Activated T-cell treated with anti-CD3 and anti-CD28 coated beads, Interleukin-2, amount 50 U/mL, for 24 hours (primary cell): ENCODE measurements around the gene YIPF7.

Experiments used
- DNase-seq: peaks from one replicate; pipeline ENCODE4 v3.0.0-alpha.2; 2020
- H3K27ac Mint-ChIP-seq: 2 replicates; pipeline ENCODE4 v1.8.0; 2020; ENCODE audit warnings: mild to moderate bottlenecking, mixed read lengths
- H3K27me3 Mint-ChIP-seq: 2 replicates; pipeline ENCODE4 v1.8.0; 2020; ENCODE audit warnings: mixed read lengths
- H3K36me3 Mint-ChIP-seq: 2 replicates; pipeline ENCODE4 v1.8.0; 2020; ENCODE audit warnings: low read depth, mixed read lengths
- H3K4me1 Mint-ChIP-seq: 2 replicates; pipeline ENCODE4 v1.8.0; 2020; ENCODE audit warnings: low read depth, mixed read lengths
- H3K4me3 Mint-ChIP-seq: 2 replicates; pipeline ENCODE4 v1.8.0; 2020; ENCODE audit warnings: mild to moderate bottlenecking, moderate library complexity, mixed read lengths
- H3K9me3 Mint-ChIP-seq: 2 replicates; pipeline ENCODE4 v1.8.0; 2020; ENCODE audit warnings: mixed read lengths

Gene YIPF7

GRCh38 chr4:44660396-44660795 is 9.0 kb upstream of the YIPF7 start:
- H3K27ac Mint-ChIP-seq = no peak overlapping the region
- peaks cover 9% of the 10 kb centered on the region for H3K27me3 Mint-ChIP-seq
- DNase-seq = no peak
- H3K36me3 Mint-ChIP-seq = no peaks in the 10 kb centered on the region
- H3K4me1 Mint-ChIP-seq = no peaks in the 10 kb centered on the region
- no peak overlapping the region for H3K4me3 Mint-ChIP-seq
- no peaks in the 10 kb centered on the region for H3K9me3 Mint-ChIP-seq

DNA sequence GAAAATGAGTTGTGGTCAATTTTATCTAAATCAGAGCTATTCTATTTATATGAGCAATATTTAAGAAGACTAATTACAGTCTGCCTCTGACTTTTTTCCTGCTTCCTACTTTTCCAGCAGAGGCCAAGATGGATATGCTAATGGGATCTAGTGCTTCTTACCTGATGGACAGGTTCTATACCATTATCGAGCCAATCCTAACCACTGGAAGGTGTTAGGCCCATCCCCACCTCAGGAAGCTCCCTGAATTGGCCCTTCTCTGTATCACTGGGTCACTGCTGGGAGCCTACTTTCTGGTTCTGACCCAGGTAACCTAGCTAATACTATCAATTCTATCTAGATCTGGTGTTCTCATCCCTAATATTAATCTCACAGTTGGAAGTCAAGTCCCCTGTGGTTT is 577 bp upstream of the YIPF7 start:
- H3K27me3 Mint-ChIP-seq = peaks cover 13% of the 10 kb centered on the region
- H3K4me3 Mint-ChIP-seq = no peak overlapping the region
- H3K36me3 Mint-ChIP-seq = no peaks in the 10 kb centered on the region
- no peaks in the 10 kb centered on the region for H3K9me3 Mint-ChIP-seq
- DNase-seq = no peak
- H3K27ac Mint-ChIP-seq = no peak overlapping the region
- H3K4me1 Mint-ChIP-seq = no peaks in the 10 kb centered on the region

DNA sequence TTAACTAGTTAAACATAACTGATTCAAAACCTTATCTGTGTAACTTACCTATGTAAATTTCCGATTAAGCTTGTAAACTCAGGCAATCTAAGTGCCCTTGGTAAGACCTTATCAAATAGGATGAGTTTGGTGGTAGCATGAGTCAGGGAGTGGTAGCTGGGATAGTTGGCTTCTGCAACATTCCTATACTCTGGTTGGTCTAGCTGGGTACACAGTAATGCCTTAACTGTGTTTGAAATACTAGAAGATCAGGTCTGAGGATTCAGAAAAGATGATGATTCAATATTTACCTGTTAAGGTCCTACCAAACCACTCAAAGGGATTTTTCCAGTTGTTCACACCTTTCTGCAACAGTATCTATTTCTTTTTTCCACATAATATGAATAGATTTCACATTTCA is 5.3 kb downstream of the YIPF7 start:
- H3K36me3 Mint-ChIP-seq = peaks cover 2% of the 10 kb centered on the region
- no peak overlapping the region for H3K27ac Mint-ChIP-seq
- H3K4me1 Mint-ChIP-seq = no peaks in the 10 kb centered on the region
- no peak overlapping the region for H3K4me3 Mint-ChIP-seq
- H3K9me3 Mint-ChIP-seq = peaks cover 17% of the 10 kb centered on the region
- peaks cover 13% of the 10 kb centered on the region for H3K27me3 Mint-ChIP-seq
- DNase-seq = no peak

DNA sequence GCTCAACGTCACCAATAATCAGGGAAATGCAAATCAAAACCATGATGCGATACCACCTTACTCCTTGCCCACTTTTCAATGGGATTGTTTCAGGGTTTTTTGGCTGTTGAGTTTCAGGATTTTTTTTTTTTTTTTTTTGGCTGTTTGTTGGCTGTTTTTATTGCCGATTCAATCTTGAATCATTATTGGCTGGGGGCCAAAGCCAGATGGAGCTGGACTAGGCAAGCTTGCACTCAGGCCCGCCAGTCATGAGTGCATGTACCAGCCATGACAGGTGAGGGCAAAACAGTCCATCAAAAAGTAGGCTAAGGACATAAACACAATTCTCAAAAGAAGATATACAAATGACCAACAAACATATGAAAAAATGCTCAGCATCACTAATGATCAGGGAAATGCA is 13.3 kb downstream of the YIPF7 start:
- no peak overlapping the region for H3K4me3 Mint-ChIP-seq
- peaks cover 6% of the 10 kb centered on the region for H3K27me3 Mint-ChIP-seq
- H3K9me3 Mint-ChIP-seq = peaks cover 5% of the 10 kb centered on the region
- H3K36me3 Mint-ChIP-seq = no peaks in the 10 kb centered on the region
- no peak for DNase-seq
- H3K27ac Mint-ChIP-seq = no peak overlapping the region
- no peaks in the 10 kb centered on the region for H3K4me1 Mint-ChIP-seq

DNA sequence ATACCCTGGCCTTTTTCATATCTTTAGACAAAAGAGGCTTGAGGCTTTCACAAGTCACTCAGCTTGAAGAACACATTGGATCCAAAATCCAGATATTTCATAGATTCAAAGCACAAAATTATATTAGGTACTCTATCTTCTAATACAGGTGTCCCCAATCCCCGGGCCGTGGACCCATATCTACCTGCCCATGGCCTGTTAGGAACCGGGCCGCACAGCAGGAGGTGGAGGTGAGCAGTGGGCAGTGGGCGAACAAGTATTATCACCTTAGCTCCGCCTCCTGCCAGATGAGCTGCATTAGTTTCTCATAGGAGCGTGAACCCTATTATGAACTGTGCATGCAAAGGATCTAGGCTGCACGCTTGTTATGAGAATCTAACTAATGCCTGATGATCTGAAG is 18.7 kb downstream of the YIPF7 start:
- Mint-ChIP-seq H3K4me3 (no peak overlapping the region), H3K9me3 (no peaks in the 10 kb centered on the region), H3K4me1 (peaks cover 2% of the 10 kb centered on the region), H3K27me3 (peaks cover 2% of the 10 kb centered on the region), H3K36me3 (no peaks in the 10 kb centered on the region), H3K27ac (no peak overlapping the region)
- no peak for DNase-seq

- peaks cover 2% of the 10 kb centered on the region for H3K4me1 Mint-ChIP-seq
- no peak overlapping the region for H3K27ac Mint-ChIP-seq
- no peak for DNase-seq
- no peaks in the 10 kb centered on the region for H3K36me3 Mint-ChIP-seq
- peaks cover 3% of the 10 kb centered on the region for H3K27me3 Mint-ChIP-seq
- no peak overlapping the region for H3K4me3 Mint-ChIP-seq
- no peaks in the 10 kb centered on the region for H3K9me3 Mint-ChIP-seq
Measured at GRCh38 chr4:44632089-44632488, 19.3 kb downstream of the YIPF7 start.

DNA sequence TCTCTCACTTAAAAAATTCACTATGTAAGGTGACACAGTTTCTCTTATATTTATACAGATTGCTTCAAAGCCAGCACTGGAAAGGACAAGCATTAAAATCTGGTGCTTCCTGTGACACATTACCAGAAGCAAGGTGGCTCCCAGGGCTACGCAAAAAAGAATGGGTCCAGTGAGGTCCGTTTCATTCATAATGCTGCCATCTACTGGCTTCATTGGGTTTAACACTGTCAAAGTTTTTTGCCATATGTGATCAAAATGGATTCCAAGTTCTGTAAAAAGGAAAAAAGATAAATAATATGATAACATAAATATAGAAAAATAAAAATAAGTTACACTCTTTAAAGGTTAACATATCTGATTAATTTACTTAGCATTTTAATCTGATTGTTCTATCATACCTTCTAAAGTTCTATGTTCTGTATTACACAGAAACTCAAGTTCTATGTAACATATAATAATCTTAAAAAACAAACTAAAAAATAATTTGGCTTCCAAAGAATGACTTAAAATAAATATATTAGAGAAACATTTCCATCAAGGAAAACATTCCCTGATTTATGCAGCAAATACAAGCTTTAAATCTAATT is 22.1 kb downstream of the YIPF7 start:
- Mint-ChIP-seq H3K36me3 (no peaks in the 10 kb centered on the region), H3K27ac (no peak overlapping the region), H3K9me3 (no peaks in the 10 kb centered on the region)

GRCh38 chr4:44623676-44624075 is 27.7 kb downstream of the YIPF7 start:
- H3K27ac Mint-ChIP-seq = no peak overlapping the region
- H3K9me3 Mint-ChIP-seq = no peaks in the 10 kb centered on the region
- no peak overlapping the region for H3K4me3 Mint-ChIP-seq
- H3K36me3 Mint-ChIP-seq = no peaks in the 10 kb centered on the region
- H3K4me1 Mint-ChIP-seq = no peaks in the 10 kb centered on the region
- no peak for DNase-seq
- peaks cover 4% of the 10 kb centered on the region for H3K27me3 Mint-ChIP-seq

More for the DNA sequence above, 22.1 kb downstream of the YIPF7 start:
- Mint-ChIP-seq H3K4me3 (no peak overlapping the region), H3K4me1 (peaks cover 2% of the 10 kb centered on the region), H3K27me3 (peaks cover 4% of the 10 kb centered on the region)
- DNase-seq = peak; percentile 29

DNA sequence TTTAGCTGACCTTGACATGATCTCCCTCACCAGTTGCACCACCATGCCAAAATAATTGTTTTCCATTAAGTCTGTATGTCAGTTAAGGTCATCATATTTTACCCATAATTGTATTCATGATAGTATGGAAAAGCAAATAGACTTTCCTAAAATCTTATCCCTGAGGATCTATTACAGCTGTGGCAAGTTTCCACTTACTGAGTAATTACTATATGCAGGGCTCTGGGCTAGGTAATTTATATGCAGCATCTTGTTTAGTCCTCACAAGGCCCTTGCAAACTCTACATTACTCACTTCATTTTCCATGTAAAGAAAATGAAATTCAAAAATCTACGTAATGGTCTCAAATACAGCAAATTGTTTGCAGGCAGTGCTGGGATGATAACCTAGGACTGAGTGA is 34.8 kb downstream of the YIPF7 start:
- no peaks in the 10 kb centered on the region for H3K27me3 Mint-ChIP-seq
- H3K27ac Mint-ChIP-seq = no peak overlapping the region
- H3K9me3 Mint-ChIP-seq = no peaks in the 10 kb centered on the region
- no peak overlapping the region for H3K4me3 Mint-ChIP-seq
- no peaks in the 10 kb centered on the region for H3K4me1 Mint-ChIP-seq
- no peaks in the 10 kb centered on the region for H3K36me3 Mint-ChIP-seq
- DNase-seq = no peak

GRCh38 chr4:44583393-44583792 is 68.0 kb downstream of the YIPF7 start:
- DNase-seq = no peak
- Mint-ChIP-seq H3K27me3 (no peaks in the 10 kb centered on the region), H3K9me3 (peaks cover 10% of the 10 kb centered on the region), H3K4me1 (no peaks in the 10 kb centered on the region), H3K36me3 (no peaks in the 10 kb centered on the region), H3K4me3 (no peak overlapping the region), H3K27ac (no peak overlapping the region)

GRCh38 chr4:44580231-44580630 is 71.2 kb downstream of the YIPF7 start:
- H3K4me1 Mint-ChIP-seq = no peaks in the 10 kb centered on the region
- H3K27me3 Mint-ChIP-seq = peaks cover 4% of the 10 kb centered on the region
- no peaks in the 10 kb centered on the region for H3K36me3 Mint-ChIP-seq
- peaks cover 10% of the 10 kb centered on the region for H3K9me3 Mint-ChIP-seq
- H3K4me3 Mint-ChIP-seq = no peak overlapping the region
- DNase-seq = no peak
- no peak overlapping the region for H3K27ac Mint-ChIP-seq

DNA sequence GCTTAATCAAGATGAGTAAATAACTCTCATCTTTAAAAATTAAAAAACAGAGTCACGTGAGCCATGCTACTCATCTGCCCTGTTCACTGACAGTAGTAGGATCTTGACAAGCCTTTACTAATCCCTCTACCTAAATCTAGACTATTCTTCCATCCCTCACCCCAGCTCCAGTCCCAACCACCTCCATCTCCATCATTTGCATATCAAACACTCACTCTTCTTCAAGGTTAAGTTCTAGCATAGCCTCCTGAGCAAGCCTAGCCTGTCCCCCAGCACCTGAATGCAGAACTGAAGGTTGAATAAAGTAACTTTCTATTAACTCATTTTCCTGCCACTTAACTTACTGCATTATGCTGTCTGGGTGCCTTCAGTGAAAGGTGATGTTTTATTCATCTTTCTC is 72.5 kb downstream of the YIPF7 start:
- Mint-ChIP-seq H3K36me3 (no peaks in the 10 kb centered on the region), H3K4me3 (no peak overlapping the region), H3K27me3 (peaks cover 4% of the 10 kb centered on the region), H3K9me3 (peaks cover 6% of the 10 kb centered on the region), H3K4me1 (no peaks in the 10 kb centered on the region), H3K27ac (no peak overlapping the region)
- DNase-seq = no peak
